HepG2 (cell line): Measurements from ENCODE around the gene IL4I1. TPM values are rescaled to one million over a fixed set of nuclear protein-coding genes. Genes with fewer than 3 reads are reported as not detected.
A peak's percentile ranks its signal among the peaks of the same experiment; 100 is the strongest.

Source experiments
- CENPBD1 ChIP-seq: sonication (generic); formaldehyde crosslinking; IDR thresholded peaks from 2 replicates; pipeline ENCODE4 v1.8.0; 2022; ENCODE audit warnings: missing genetic modification reagents, low read depth, mild to moderate bottlenecking, borderline replicate concordance
- FOSL1 ChIP-seq: sonication (generic); formaldehyde crosslinking; IDR thresholded peaks from 2 replicates; pipeline ENCODE4 v1.9.0; 2021; ENCODE audit warnings: missing genetic modification reagents, borderline replicate concordance
- FOXM1 ChIP-seq: sonication (generic); formaldehyde crosslinking; IDR thresholded peaks from 2 replicates; pipeline ENCODE4 v1.5.0; 2020; ENCODE audit warnings: missing genetic modification reagents
- KDM1A ChIP-seq: IDR thresholded peaks from 2 replicates; pipeline ENCODE4 v1.6.1; 2016; ENCODE audit warnings: missing compliant biosample characterization
- NFKB2 ChIP-seq: sonication (generic); formaldehyde crosslinking; IDR thresholded peaks from 2 replicates; pipeline ENCODE4 v1.4.0; 2020; ENCODE audit warnings: missing genetic modification reagents, borderline replicate concordance
- NKX3-1 ChIP-seq: sonication (generic); formaldehyde crosslinking; IDR thresholded peaks from 2 replicates; pipeline ENCODE4 v1.5.0; 2020; ENCODE audit warnings: missing genetic modification reagents
- POLR2A ChIP-seq, 2 experiments: IDR thresholded peaks; 2 replicates each; pipeline ENCODE4 v1.6.1; 2011; ENCODE audit warnings: low read depth in 2 of 2, low read length in 2 of 2, mild to moderate bottlenecking in 1 of 2, moderate library complexity in 1 of 2; ENCODE audit not compliant: insufficient read depth in 1 of 2
- SMAD3 ChIP-seq: sonication (generic); formaldehyde crosslinking; IDR thresholded peaks from 2 replicates; pipeline ENCODE4 v1.4.0; 2020; ENCODE audit warnings: missing genetic modification reagents
- TAF15 ChIP-seq: fragments of 200-400 bp; formaldehyde crosslinking; IDR thresholded peaks from one replicate; pipeline ENCODE4 v1.6.1; 2018; ENCODE audit warnings: mild to moderate bottlenecking, low read depth, low read length; ENCODE audit not compliant: poor library complexity, severe bottlenecking
- TERF1 ChIP-seq: sonication (generic); formaldehyde crosslinking; IDR thresholded peaks from 2 replicates; pipeline ENCODE4 v1.8.0; 2022; ENCODE audit warnings: mild to moderate bottlenecking, missing genetic modification reagents, moderate library complexity
- TFE3 ChIP-seq: IDR thresholded peaks from 2 replicates; pipeline ENCODE4 v1.6.1; 2016
- ZNF138 ChIP-seq: sonication (generic); formaldehyde crosslinking; IDR thresholded peaks from 2 replicates; pipeline ENCODE4 v1.5.0; 2020; ENCODE audit warnings: mild to moderate bottlenecking, low read depth, missing genetic modification reagents
- ZNF17 ChIP-seq: sonication (generic); formaldehyde crosslinking; IDR thresholded peaks from 2 replicates; pipeline ENCODE4 v1.5.0; 2020; ENCODE audit warnings: mild to moderate bottlenecking, missing genetic modification reagents
- ZNF3 ChIP-seq: IDR thresholded peaks from 2 replicates; pipeline ENCODE4 v1.7.0; 2017; ENCODE audit warnings: inconsistent platforms
- ZSCAN25 ChIP-seq: sonication (generic); formaldehyde crosslinking; IDR thresholded peaks from 2 replicates; pipeline ENCODE4 v1.8.0; 2022; ENCODE audit warnings: mild to moderate bottlenecking, missing genetic modification reagents
- polyA plus RNA-seq, 8 experiments: library from polyadenylated mRNA; depleted of rRNA in 3 of 8; stranded (reverse) in 7 of 8; unstranded in 1 of 8; fragments of >200 nt; fragmentation: Illumina TruSeq in 4 of 8; extraction: Trizol in 4 of 8; gene quantifications; 2 replicates each; pipeline versions ENCODE4 v1.2.1 to v1.2.3, GENCODE V29; 2011 to 2016; ENCODE audit warnings: low read depth in 4 of 8, missing spikeins in 1 of 8, mixed read lengths in 1 of 8; ENCODE audit not compliant: insufficient read depth in 1 of 8
- total RNA-seq, 5 experiments: library from RNA; depleted of rRNA; stranded (reverse); fragments of >200 nt; fragmentation: Illumina TruSeq; extraction: Trizol; gene quantifications; 2 replicates each; pipeline ENCODE4 v1.2.3, GENCODE V29; 2016; ENCODE audit warnings: low read depth in 1 of 5
- TF ChIP-seq, protein P1 (sequence below), 2 experiments: sonication (generic) in 1 of 2; formaldehyde crosslinking in 1 of 2; IDR thresholded peaks; 2 replicates each; pipeline versions ENCODE4 v1.5.1 to v1.6.1; 2011 to 2020; ENCODE audit warnings: borderline replicate concordance in 1 of 2, low read depth in 1 of 2, low read length in 1 of 2, mild to moderate bottlenecking in 1 of 2, missing genetic modification reagents in 1 of 2, moderate library complexity in 1 of 2
- TF ChIP-seq, protein P2 (sequence below): sonication (generic); formaldehyde crosslinking; IDR thresholded peaks from 2 replicates; pipeline ENCODE4 v1.5.1; 2020; ENCODE audit warnings: missing genetic modification reagents, mild to moderate bottlenecking, borderline replicate concordance
- TF ChIP-seq, protein P3 (sequence below): IDR thresholded peaks from 2 replicates; pipeline ENCODE4 v1.6.1; 2016; ENCODE audit warnings: low read depth
- TF ChIP-seq, protein P4 (sequence below): IDR thresholded peaks from 2 replicates; pipeline ENCODE4 v1.6.1; 2016; ENCODE audit warnings: mild to moderate bottlenecking, missing biosample characterization, missing genetic modification reagents

The IL4I1 gene
- total and polyA plus RNA-seq, 2 of the 13 experiments (the other 11 are each of a cell fraction or from before 2014, with no cell fraction given): not detected

DNA sequence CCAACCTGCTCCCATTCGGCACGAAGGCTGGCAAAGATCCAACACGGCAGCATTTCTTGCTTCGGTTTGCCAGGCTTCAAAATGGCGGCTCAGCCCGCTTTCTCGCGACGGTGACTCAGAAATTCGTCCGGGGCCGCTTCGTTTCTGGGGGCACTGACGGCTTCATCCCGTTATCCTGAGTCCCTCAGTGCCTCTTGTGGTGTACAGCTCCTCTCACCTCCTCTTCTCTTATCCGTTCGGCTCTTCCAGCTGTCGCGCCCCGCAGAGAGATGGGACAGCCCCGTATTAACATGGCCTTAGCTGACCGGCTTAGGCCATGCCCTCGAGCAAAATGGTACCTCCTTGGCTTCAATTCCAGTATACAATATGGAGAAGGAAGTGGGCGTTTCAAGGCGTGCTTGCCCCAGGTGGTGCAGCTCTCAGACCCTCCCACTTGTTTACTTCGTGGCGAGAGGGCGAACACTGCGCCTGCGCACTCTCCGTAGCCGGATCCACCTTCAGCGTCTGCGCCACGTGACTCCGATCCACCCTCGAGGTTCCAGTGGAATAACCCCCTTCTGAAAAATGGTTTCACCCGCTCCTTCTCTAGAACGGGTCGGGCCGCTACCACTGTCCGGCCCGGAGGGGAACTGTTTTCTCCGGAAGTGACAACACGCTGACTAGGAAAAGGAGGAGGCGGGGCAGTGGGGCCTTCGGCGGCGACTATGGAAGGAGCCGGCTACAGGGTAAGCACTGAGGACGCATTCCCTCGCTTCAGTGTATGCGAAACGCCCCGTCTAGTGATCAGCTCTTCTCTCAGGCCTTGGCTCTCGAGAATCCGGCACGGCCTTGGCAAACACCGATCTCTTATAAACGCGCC, 19.4 kb downstream of the IL4I1 start, which contains the start of the genes AKT1S1 and TBC1D17 (continued):
- TF ChIP-seq FOXM1 (no peak), NKX3-1 (0 out of 2 replicates have a peak, but pooled peaks have one; percentile 16), POLR2A (IDR thresholded peaks at IDR 0.05; ENCODE audit: insufficient read depth in 1 of 2, low read depth in 2 of 2, low read length in 2 of 2) (peak; percentile 53 to 86), TFE3 (CRISPR knock-in tag) (peak; percentile 93), ZNF138 (CRISPR knock-in tag) (0 out of 2 replicates have a peak, but pooled peaks have one; percentile 76), TERF1 (CRISPR knock-in tag) (0 out of 2 replicates have a peak, but pooled peaks have one; percentile 58), NFKB2 (CRISPR knock-in tag) (no peak), ZSCAN25 (0 out of 2 replicates have a peak, but pooled peaks have one; percentile 13), ZNF17 (CRISPR knock-in tag) (no peak), SMAD3 (CRISPR knock-in tag) (peak; percentile 75; the same call in 1 of the 2 replicates), ZNF3 (CRISPR knock-in tag) (no peak), FOSL1 (CRISPR knock-in tag) (0 out of 2 replicates have a peak, but pooled peaks have one; percentile 21), TAF15 (no peak), CENPBD1 (CRISPR knock-in tag) (no peak), KDM1A (CRISPR knock-in tag) (no peak)
- TF ChIP-seq, protein P1, sequence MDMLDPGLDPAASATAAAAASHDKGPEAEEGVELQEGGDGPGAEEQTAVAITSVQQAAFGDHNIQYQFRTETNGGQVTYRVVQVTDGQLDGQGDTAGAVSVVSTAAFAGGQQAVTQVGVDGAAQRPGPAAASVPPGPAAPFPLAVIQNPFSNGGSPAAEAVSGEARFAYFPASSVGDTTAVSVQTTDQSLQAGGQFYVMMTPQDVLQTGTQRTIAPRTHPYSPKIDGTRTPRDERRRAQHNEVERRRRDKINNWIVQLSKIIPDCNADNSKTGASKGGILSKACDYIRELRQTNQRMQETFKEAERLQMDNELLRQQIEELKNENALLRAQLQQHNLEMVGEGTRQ (IDR thresholded peaks at IDR 0.05; ENCODE audit: low read depth, low read length): peak; percentile 98
- TF ChIP-seq, protein P1 (CRISPR knock-in tag; IDR thresholded peaks at IDR 0.05; ENCODE audit: borderline replicate concordance): peak; percentile 98; the same call in 1 of the 2 replicates
- TF ChIP-seq, protein P2, sequence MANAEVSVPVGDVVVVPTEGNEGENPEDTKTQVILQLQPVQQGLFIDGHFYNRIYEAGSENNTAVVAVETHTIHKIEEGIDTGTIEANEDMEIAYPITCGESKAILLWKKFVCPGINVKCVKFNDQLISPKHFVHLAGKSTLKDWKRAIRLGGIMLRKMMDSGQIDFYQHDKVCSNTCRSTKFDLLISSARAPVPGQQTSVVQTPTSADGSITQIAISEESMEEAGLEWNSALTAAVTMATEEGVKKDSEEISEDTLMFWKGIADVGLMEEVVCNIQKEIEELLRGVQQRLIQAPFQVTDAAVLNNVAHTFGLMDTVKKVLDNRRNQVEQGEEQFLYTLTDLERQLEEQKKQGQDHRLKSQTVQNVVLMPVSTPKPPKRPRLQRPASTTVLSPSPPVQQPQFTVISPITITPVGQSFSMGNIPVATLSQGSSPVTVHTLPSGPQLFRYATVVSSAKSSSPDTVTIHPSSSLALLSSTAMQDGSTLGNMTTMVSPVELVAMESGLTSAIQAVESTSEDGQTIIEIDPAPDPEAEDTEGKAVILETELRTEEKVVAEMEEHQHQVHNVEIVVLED (CRISPR knock-in tag): peak; percentile 70; the same call in 1 of the 2 replicates
- TF ChIP-seq, protein P3, sequence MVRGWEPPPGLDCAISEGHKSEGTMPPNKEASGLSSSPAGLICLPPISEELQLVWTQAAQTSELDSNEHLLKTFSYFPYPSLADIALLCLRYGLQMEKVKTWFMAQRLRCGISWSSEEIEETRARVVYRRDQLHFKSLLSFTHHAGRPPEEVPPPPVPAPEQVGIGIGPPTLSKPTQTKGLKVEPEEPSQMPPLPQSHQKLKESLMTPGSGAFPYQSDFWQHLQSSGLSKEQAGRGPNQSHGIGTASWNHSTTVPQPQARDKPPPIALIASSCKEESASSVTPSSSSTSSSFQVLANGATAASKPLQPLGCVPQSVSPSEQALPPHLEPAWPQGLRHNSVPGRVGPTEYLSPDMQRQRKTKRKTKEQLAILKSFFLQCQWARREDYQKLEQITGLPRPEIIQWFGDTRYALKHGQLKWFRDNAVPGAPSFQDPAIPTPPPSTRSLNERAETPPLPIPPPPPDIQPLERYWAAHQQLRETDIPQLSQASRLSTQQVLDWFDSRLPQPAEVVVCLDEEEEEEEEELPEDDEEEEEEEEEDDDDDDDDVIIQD (CRISPR knock-in tag): 0 out of 2 replicates have a peak, but pooled peaks have one; percentile 15
- TF ChIP-seq, protein P4, sequence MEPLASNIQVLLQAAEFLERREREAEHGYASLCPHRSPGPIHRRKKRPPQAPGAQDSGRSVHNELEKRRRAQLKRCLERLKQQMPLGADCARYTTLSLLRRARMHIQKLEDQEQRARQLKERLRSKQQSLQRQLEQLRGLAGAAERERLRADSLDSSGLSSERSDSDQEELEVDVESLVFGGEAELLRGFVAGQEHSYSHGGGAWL (CRISPR knock-in tag): peak; percentile 41
